Neural crest cell (in vitro differentiated cells): ENCODE measurements around the gene SLC39A9. TPM values are rescaled to one million over a fixed set of nuclear protein-coding genes. Genes with fewer than 3 reads are reported as not detected.

Experiments
- DNase-seq: peaks from one replicate; pipeline ENCODE4 v3.0.0; 2021; ENCODE audit warnings: low read depth, mixed read lengths, low spot score
- H3K27ac Mint-ChIP-seq: one replicate; pipeline ENCODE4 v1.8.0; 2021; ENCODE audit warnings: mild to moderate bottlenecking, mixed read lengths; ENCODE audit not compliant: unreplicated experiment
- H3K27me3 Mint-ChIP-seq: 2 replicates; pipeline ENCODE4 v1.8.0; 2021; ENCODE audit warnings: low read depth, mild to moderate bottlenecking, mixed read lengths
- H3K36me3 Mint-ChIP-seq: 2 replicates; pipeline ENCODE4 v1.8.0; 2021; ENCODE audit warnings: low read depth, mild to moderate bottlenecking, mixed read lengths
- H3K4me1 Mint-ChIP-seq: 2 replicates; pipeline ENCODE4 v1.8.0; 2021; ENCODE audit warnings: mixed read lengths
- H3K4me3 Mint-ChIP-seq: one replicate; pipeline ENCODE4 v1.8.0; 2021; ENCODE audit warnings: mild to moderate bottlenecking, mixed read lengths
- H3K9me3 Mint-ChIP-seq: 2 replicates; pipeline ENCODE4 v1.8.0; 2021; ENCODE audit warnings: mixed read lengths
- total RNA-seq: library from RNA; stranded (reverse); gene quantifications from 2 replicates; pipeline ENCODE4 v1.2.1, GENCODE V29; 2021
- TF ChIP-seq, protein P1 (sequence below): fragments of 200-600 bp; sonication (generic); conservative IDR thresholded peaks from 2 replicates; pipeline ENCODE4 v1.5.0; 2021; ENCODE audit warnings: antibody characterized with exemption, mild to moderate bottlenecking

The SLC39A9 gene
- total RNA-seq, 1 donor from 2014 or later, result 53.4 TPM

GRCh38 chr14:69363964-69364363, 34.5 kb upstream of the SLC39A9 start:
- Mint-ChIP-seq H3K4me3 (no peak overlapping the region), H3K36me3 (peaks cover 4% of the 10 kb centered on the region), H3K9me3 (no peaks in the 10 kb centered on the region), H3K4me1 (peaks cover 22% of the 10 kb centered on the region), H3K27me3 (no peaks in the 10 kb centered on the region), H3K27ac (peak overlapping the region; percentile 2)
- no peak for DNase-seq
- TF ChIP-seq, protein P1, sequence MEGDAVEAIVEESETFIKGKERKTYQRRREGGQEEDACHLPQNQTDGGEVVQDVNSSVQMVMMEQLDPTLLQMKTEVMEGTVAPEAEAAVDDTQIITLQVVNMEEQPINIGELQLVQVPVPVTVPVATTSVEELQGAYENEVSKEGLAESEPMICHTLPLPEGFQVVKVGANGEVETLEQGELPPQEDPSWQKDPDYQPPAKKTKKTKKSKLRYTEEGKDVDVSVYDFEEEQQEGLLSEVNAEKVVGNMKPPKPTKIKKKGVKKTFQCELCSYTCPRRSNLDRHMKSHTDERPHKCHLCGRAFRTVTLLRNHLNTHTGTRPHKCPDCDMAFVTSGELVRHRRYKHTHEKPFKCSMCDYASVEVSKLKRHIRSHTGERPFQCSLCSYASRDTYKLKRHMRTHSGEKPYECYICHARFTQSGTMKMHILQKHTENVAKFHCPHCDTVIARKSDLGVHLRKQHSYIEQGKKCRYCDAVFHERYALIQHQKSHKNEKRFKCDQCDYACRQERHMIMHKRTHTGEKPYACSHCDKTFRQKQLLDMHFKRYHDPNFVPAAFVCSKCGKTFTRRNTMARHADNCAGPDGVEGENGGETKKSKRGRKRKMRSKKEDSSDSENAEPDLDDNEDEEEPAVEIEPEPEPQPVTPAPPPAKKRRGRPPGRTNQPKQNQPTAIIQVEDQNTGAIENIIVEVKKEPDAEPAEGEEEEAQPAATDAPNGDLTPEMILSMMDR, result no peak

GRCh38 chr14:69364378-69364777, 34.1 kb upstream of the SLC39A9 start:
- Mint-ChIP-seq H3K9me3 (no peaks in the 10 kb centered on the region), H3K27me3 (no peaks in the 10 kb centered on the region), H3K27ac (no peak overlapping the region), H3K4me3 (no peak overlapping the region), H3K4me1 (peaks cover 22% of the 10 kb centered on the region), H3K36me3 (peaks cover 5% of the 10 kb centered on the region)
- DNase-seq, result no peak
- TF ChIP-seq, protein P1, result no peak

- H3K27me3 Mint-ChIP-seq, result no peaks in the 10 kb centered on the region
- no peak overlapping the region for H3K4me3 Mint-ChIP-seq
- no peak overlapping the region for H3K27ac Mint-ChIP-seq
- TF ChIP-seq, protein P1, result no peak
- peaks cover 5% of the 10 kb centered on the region for H3K36me3 Mint-ChIP-seq
- H3K9me3 Mint-ChIP-seq, result no peaks in the 10 kb centered on the region
- DNase-seq, result no peak
- peaks cover 20% of the 10 kb centered on the region for H3K4me1 Mint-ChIP-seq
Observed at GRCh38 chr14:69366069-69366468, 32.4 kb upstream of the SLC39A9 start.

GRCh38 chr14:69366761-69367160, 31.7 kb upstream of the SLC39A9 start:
- TF ChIP-seq, protein P1, result no peak
- Mint-ChIP-seq H3K27me3 (no peaks in the 10 kb centered on the region), H3K36me3 (peaks cover 5% of the 10 kb centered on the region), H3K4me1 (peaks cover 19% of the 10 kb centered on the region), H3K9me3 (no peaks in the 10 kb centered on the region), H3K27ac (no peak overlapping the region), H3K4me3 (no peak overlapping the region)
- no peak for DNase-seq

- no peak for DNase-seq
- Mint-ChIP-seq H3K9me3 (no peaks in the 10 kb centered on the region), H3K36me3 (peaks cover 11% of the 10 kb centered on the region), H3K4me3 (no peak overlapping the region), H3K27ac (no peak overlapping the region), H3K27me3 (no peaks in the 10 kb centered on the region), H3K4me1 (peaks cover 13% of the 10 kb centered on the region)
- TF ChIP-seq, protein P1, result no peak
Observed at GRCh38 chr14:69368381-69368780, 30.1 kb upstream of the SLC39A9 start.

DNA sequence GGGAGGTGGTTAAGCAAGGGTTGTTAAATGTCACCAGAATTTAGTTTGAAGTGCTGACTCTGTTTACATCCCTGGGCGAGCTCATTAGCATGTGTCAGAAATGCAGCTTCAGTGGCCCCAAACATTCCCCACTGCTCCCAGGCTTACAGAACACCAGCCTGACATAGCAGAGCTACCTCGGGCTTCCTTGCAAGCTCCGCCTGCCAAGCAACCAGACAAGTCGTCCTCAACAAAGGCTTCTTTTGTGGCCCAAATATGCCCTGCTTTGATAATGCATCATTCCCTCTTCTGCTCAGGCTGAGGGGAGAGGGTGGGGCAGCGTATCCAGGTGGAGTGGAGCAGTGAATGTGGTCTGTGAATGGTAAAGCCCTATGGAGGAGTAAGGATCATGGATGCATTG, 28.4 kb upstream of the SLC39A9 start:
- H3K4me3 Mint-ChIP-seq, result no peak overlapping the region
- no peaks in the 10 kb centered on the region for H3K4me1 Mint-ChIP-seq
- no peak for DNase-seq
- no peak overlapping the region for H3K27ac Mint-ChIP-seq
- no peaks in the 10 kb centered on the region for H3K9me3 Mint-ChIP-seq
- H3K27me3 Mint-ChIP-seq, result no peaks in the 10 kb centered on the region
- peaks cover 23% of the 10 kb centered on the region for H3K36me3 Mint-ChIP-seq
- TF ChIP-seq, protein P1, result no peak
